NCI-H187 (cell line): Measurements from ENCODE around the gene PREX1.
"Not testable (repeated sequence)": the region's sequence is repeated elsewhere in the genome, so short reads cannot be mapped to it uniquely, and the experiment has no call there.

Experiments used
- DNase-seq, 2 experiments: peaks; one replicate each; lab custom pipeline; 2025; lab: John Stamatoyannopoulos, UW

The PREX1 gene

GRCh38 chr20:48773837-48774418 lies 53.9 kb downstream of the PREX1 start:
- DNase-seq: no peak

GRCh38 chr20:48772183-48772976 lies 55.4 kb downstream of the PREX1 start:
- DNase-seq: no peak

- no peak for DNase-seq
Observed at GRCh38 chr20:48771542-48771941, 56.3 kb downstream of the PREX1 start.

- no peak for DNase-seq
Observed at GRCh38 chr20:48770700-48771442, 56.9 kb downstream of the PREX1 start.

- DNase-seq: no peak
Observed at GRCh38 chr20:48769069-48769983, 58.5 kb downstream of the PREX1 start.

GRCh38 chr20:48766961-48767960 lies 60.5 kb downstream of the PREX1 start:
- DNase-seq: no peak

- DNase-seq: no peak
Observed at GRCh38 chr20:48766205-48766604, 61.6 kb downstream of the PREX1 start.

GRCh38 chr20:48765359-48765758 lies 62.4 kb downstream of the PREX1 start:
- no peak for DNase-seq

GRCh38 chr20:48763216-48763914 lies 64.4 kb downstream of the PREX1 start:
- DNase-seq: no peak

GRCh38 chr20:48761874-48762273 lies 65.9 kb downstream of the PREX1 start:
- DNase-seq: no peak

- no peak for DNase-seq
Observed at GRCh38 chr20:48761023-48761785, 66.6 kb downstream of the PREX1 start.

- no peak for DNase-seq
Observed at GRCh38 chr20:48760403-48760983, 67.3 kb downstream of the PREX1 start.

- peak in 1 of 2 experiments; percentile 52 for DNase-seq
Observed at GRCh38 chr20:48759631-48760245, 68.1 kb downstream of the PREX1 start.

- peak; percentile 49 to 72 for DNase-seq
Observed at GRCh38 chr20:48758206-48758820, 69.5 kb downstream of the PREX1 start.

GRCh38 chr20:48756774-48757173 lies 71.0 kb downstream of the PREX1 start:
- not testable (repeated sequence) for DNase-seq

- DNase-seq: no peak
Observed at GRCh38 chr20:48754292-48754691, 73.5 kb downstream of the PREX1 start.

GRCh38 chr20:48752963-48753362 lies 74.8 kb downstream of the PREX1 start:
- DNase-seq: no peak

GRCh38 chr20:48751871-48752270 lies 75.9 kb downstream of the PREX1 start:
- DNase-seq: no peak
